GM12864 (cell line): ENCODE data around the gene PTBP1.

Experiments used
- DNase-seq: peaks from one replicate; pipeline ENCODE4 v3.0.0-alpha.2; 2011; ENCODE audit warnings: low read depth
- H3K4me3 ChIP-seq: 2 replicates; pipeline ENCODE4 v1.5.1; 2011; ENCODE audit warnings: mild to moderate bottlenecking, low read depth, low read length, control low read depth
- CTCF ChIP-seq: IDR thresholded peaks from 2 replicates; pipeline ENCODE4 v1.5.1; 2011; ENCODE audit warnings: low read depth, mild to moderate bottlenecking, moderate library complexity, low read length, control low read depth, inconsistent platforms; ENCODE audit errors: missing control alignments

PTBP1 gene

GRCh38 chr19:802498-803098, 5.3 kb downstream of the PTBP1 start:
- no peak for TF ChIP-seq CTCF
- H3K4me3 ChIP-seq: no peak overlapping the region
- no peak for DNase-seq

GRCh38 chr19:803099-803561, 5.9 kb downstream of the PTBP1 start:
- TF ChIP-seq CTCF: no peak
- DNase-seq: no peak
- no peak overlapping the region for H3K4me3 ChIP-seq

- DNase-seq: no peak
- no peak overlapping the region for H3K4me3 ChIP-seq
- no peak for TF ChIP-seq CTCF
These were observed 6.6 kb downstream of the PTBP1 start for GRCh38 chr19:803686-804418.

GRCh38 chr19:804419-805165, 7.3 kb downstream of the PTBP1 start:
- no peak for DNase-seq
- TF ChIP-seq CTCF: no peak

GRCh38 chr19:805166-805551, 7.9 kb downstream of the PTBP1 start:
- DNase-seq: no peak
- no peak overlapping the region for H3K4me3 ChIP-seq
- no peak for TF ChIP-seq CTCF

More at GRCh38 chr19:804419-805165, 7.3 kb downstream of the PTBP1 start:
- no peak overlapping the region for H3K4me3 ChIP-seq

- H3K4me3 ChIP-seq: no peak overlapping the region
- TF ChIP-seq CTCF: no peak
- DNase-seq: no peak
These were observed 8.6 kb downstream of the PTBP1 start for GRCh38 chr19:805600-806550.
